IMR-90 (cell line): ENCODE measurements around the gene TSEN34. TPM values are rescaled to one million over a fixed set of nuclear protein-coding genes. Genes with fewer than 3 reads are reported as not detected.
A peak's percentile ranks its signal among the peaks of the same experiment; 100 is the strongest.

Experiments used
- ATAC-seq: fragments of 200-7000 bp; cut with Tn5 transposase; 2 replicates; pipeline ENCODE4 v1.9.1; 2020; ENCODE audit warnings: low read depth, mild to moderate bottlenecking, moderate library complexity
- BruUV-seq: library from RNA; stranded (reverse); fragments of 400-500 nt; replicated peaks from 2 replicates; lab custom pipeline; 2021; lab: Mats Ljungman, UMichigan
- CTCF ChIA-PET: fragments of 300-600 bp; formaldehyde crosslinking; extraction: SDS; loops from one replicate; lab custom pipeline; 2021; ENCODE audit warnings: antibody characterized with exemption; lab: Yijun Ruan, JAX
- POLR2A ChIA-PET: fragments of 300-600 bp; sonication (Branson Sonifier 250); formaldehyde crosslinking; loops from one replicate; lab custom pipeline; 2022; ENCODE audit warnings: antibody characterized with exemption; ENCODE audit not compliant: unreplicated experiment; lab: Charles Lee
- DNase-seq: peaks from one replicate; pipeline ENCODE4 v3.0.0; 2013
- H2AFZ ChIP-seq: replicated peaks from 2 replicates; pipeline ENCODE3; 2013; ENCODE audit warnings: low read length, mild to moderate bottlenecking; ENCODE audit not compliant: poor library complexity
- H2AK5ac ChIP-seq: 2 replicates; pipeline ENCODE4 v1.6.1; 2013; ENCODE audit warnings: low read depth, low read length, inconsistent platforms
- H2AK9ac ChIP-seq: replicated peaks from 2 replicates; pipeline ENCODE3; 2013; ENCODE audit warnings: mild to moderate bottlenecking, low read depth, low read length, moderate library complexity; ENCODE audit not compliant: poor library complexity
- H2BK120ac ChIP-seq: 2 replicates; pipeline ENCODE4 v1.6.1; 2013; ENCODE audit warnings: low read depth, low read length, inconsistent platforms
- H2BK15ac ChIP-seq: 3 replicates; pipeline ENCODE4 v1.6.1; 2013; ENCODE audit warnings: low read depth, low read length, inconsistent platforms
- H2BK20ac ChIP-seq: 2 replicates; pipeline ENCODE4 v1.6.1; 2013; ENCODE audit warnings: low read depth, mild to moderate bottlenecking, inconsistent platforms, low read length, moderate library complexity
- H2BK5ac ChIP-seq: 2 replicates; pipeline ENCODE4 v1.6.1; 2013; ENCODE audit warnings: mild to moderate bottlenecking, low read depth, low read length, inconsistent platforms; ENCODE audit not compliant: poor library complexity, severe bottlenecking
- H3K14ac ChIP-seq: replicated peaks from 2 replicates; pipeline ENCODE4 v1.6.1; 2013; ENCODE audit warnings: low read depth, low read length, inconsistent platforms
- H3K18ac ChIP-seq: 2 replicates; pipeline ENCODE4 v1.6.1; 2013; ENCODE audit warnings: low read depth, low read length, control low read depth
- H3K23ac ChIP-seq: 2 replicates; pipeline ENCODE4 v1.6.1; 2013; ENCODE audit warnings: low read depth, low read length, inconsistent platforms
- H3K27ac ChIP-seq: 2 replicates; pipeline ENCODE4 v1.5.1; 2013; ENCODE audit warnings: mild to moderate bottlenecking, control low read depth, low read length; ENCODE audit not compliant: insufficient read depth
- H3K27me3 ChIP-seq: 2 replicates; pipeline ENCODE4 v1.6.1; 2013; ENCODE audit warnings: low read length; ENCODE audit not compliant: control insufficient read depth, insufficient read depth
- H3K36me3 ChIP-seq: 2 replicates; pipeline ENCODE4 v1.6.1; 2013; ENCODE audit warnings: low read length, mixed read lengths; ENCODE audit not compliant: control insufficient read depth, insufficient read depth
- H3K4ac ChIP-seq: 2 replicates; pipeline ENCODE4 v1.6.1; 2013; ENCODE audit warnings: low read depth, low read length, inconsistent platforms
- H3K4me1 ChIP-seq: 2 replicates; pipeline ENCODE4 v1.6.1; 2013; ENCODE audit warnings: low read length, mixed read lengths; ENCODE audit not compliant: control insufficient read depth, insufficient read depth
- H3K4me2 ChIP-seq: 2 replicates; pipeline ENCODE4 v1.6.1; 2013; ENCODE audit warnings: low read depth, mild to moderate bottlenecking, control low read depth, low read length, moderate library complexity
- H3K4me3 ChIP-seq: 2 replicates; pipeline ENCODE4 v1.5.1; 2013; ENCODE audit warnings: low read depth, mild to moderate bottlenecking, control low read depth, low read length, moderate library complexity; ENCODE audit not compliant: insufficient read depth
- H3K56ac ChIP-seq: 2 replicates; pipeline ENCODE4 v1.6.1; 2013; ENCODE audit warnings: low read length, inconsistent platforms; ENCODE audit not compliant: insufficient read depth; ENCODE audit errors: extremely low read depth
- H3K79me1 ChIP-seq, 2 experiments: 2 replicates each; pipeline ENCODE4 v1.6.1; 2013; ENCODE audit warnings: low read length in 2 of 2, inconsistent platforms in 1 of 2, low read depth in 1 of 2
- H3K9ac ChIP-seq: 2 replicates; pipeline ENCODE4 v1.6.1; 2013; ENCODE audit warnings: low read depth, low read length, control low read depth
- H3K9me1 ChIP-seq: 2 replicates; pipeline ENCODE4 v1.6.1; 2013; ENCODE audit warnings: low read length, inconsistent platforms; ENCODE audit not compliant: insufficient read depth
- H3K9me3 ChIP-seq: 2 replicates; pipeline ENCODE4 v1.6.1; 2013; ENCODE audit warnings: low read length; ENCODE audit not compliant: control insufficient read depth, insufficient read depth
- H4K20me1 ChIP-seq: 2 replicates; pipeline ENCODE4 v1.6.1; 2013; ENCODE audit warnings: low read length, inconsistent platforms; ENCODE audit not compliant: insufficient read depth
- H4K5ac ChIP-seq: 2 replicates; pipeline ENCODE4 v1.6.1; 2013; ENCODE audit warnings: mild to moderate bottlenecking, low read depth, low read length, control low read depth
- H4K8ac ChIP-seq, 2 experiments: 2 replicates each; pipeline ENCODE4 v1.6.1; 2013; ENCODE audit warnings: low read depth in 2 of 2, low read length in 2 of 2, control low read depth in 1 of 2, inconsistent platforms in 1 of 2
- H4K91ac ChIP-seq: 2 replicates; pipeline ENCODE4 v1.6.1; 2013; ENCODE audit warnings: low read depth, low read length, inconsistent platforms; ENCODE audit not compliant: insufficient read depth
- ELK1 ChIP-seq: fragments of 150-350 bp; IDR thresholded peaks from 2 replicates; pipeline ENCODE4 v1.6.1; 2016; ENCODE audit warnings: low read depth, mild to moderate bottlenecking, low read length, moderate library complexity, borderline replicate concordance
- MXI1 ChIP-seq: IDR thresholded peaks from 2 replicates; pipeline ENCODE4 v1.6.1; 2012; ENCODE audit warnings: low read depth, mild to moderate bottlenecking, low read length, moderate library complexity, borderline replicate concordance
- POLR2A ChIP-seq: IDR thresholded peaks from 2 replicates; pipeline ENCODE4 v1.6.1; 2012; ENCODE audit warnings: mild to moderate bottlenecking, low read depth, low read length
- RFX5 ChIP-seq: IDR thresholded peaks from 2 replicates; pipeline ENCODE4 v1.8.0; 2012; ENCODE audit warnings: low read depth, mild to moderate bottlenecking, low read length, moderate library complexity
- WGBS, 2 experiments: methylation state at CpG; one replicate each; pipeline versions ENCODE4 v1.1.5 to v1.1.7; 2013; ENCODE audit warnings: missing lambda C conversion rate in 2 of 2; ENCODE audit not compliant: insufficient read length in 1 of 2; ENCODE audit errors: extremely low coverage in 2 of 2; 5-methylcytosine and 5-hydroxymethylcytosine counted together
- dilution Hi-C: fragments of 300-500 bp; cut with HindIII; formaldehyde crosslinking; loops from one replicate; pipeline ENCODE4 v1.14.3; 2018; ENCODE audit warnings: low sequenced_read_pairs; ENCODE audit not compliant: unreplicated experiment
- in situ Hi-C: fragments of 300-500 bp; cut with MboI; formaldehyde crosslinking; loops from 3 replicates; pipeline ENCODE4 v1.14.3; 2019; ENCODE audit warnings: low sequenced_read_pairs, inconsistent platforms, mixed read lengths
- intact Hi-C: fragments of 100-400 bp; cut with micrococcal nuclease; formaldehyde crosslinking; loops from 2 replicates; pipeline ENCODE4 v1.10.0; 2022
- polyA plus RNA-seq, 3 experiments: library from polyadenylated mRNA; depleted of rRNA; stranded (reverse); fragments of >200 nt; gene quantifications; 2 replicates each; pipeline ENCODE4 v1.2.3, GENCODE V29; 2012; ENCODE audit warnings: low replicate concordance in 1 of 3
- total RNA-seq: library from RNA; depleted of rRNA; stranded (reverse); fragments of >200 nt; gene quantifications from 2 replicates; pipeline ENCODE4 v1.2.3, GENCODE V29; 2012

TSEN34 gene
- total and polyA plus RNA-seq, 2 of the 4 experiments (the other 2 are of a cell fraction), result 32.1 to 69.4 TPM

GRCh38 chr19:54201172-54201701, 10.1 kb downstream of the TSEN34 start:
- no peaks in the 10 kb centered on the region for H3K9me3 ChIP-seq
- TF ChIP-seq POLR2A (no peak), MXI1 (peak; percentile 52; the same call in 1 of the 2 replicates), RFX5 (peak; percentile 61), ELK1 (no peak)
- intact Hi-C loops, result no loop called here
- peak overlapping the region; percentile 79; the same call in 1 of the 2 replicates for H3K23ac ChIP-seq
- ATAC-seq (no peak), DNase-seq (no peak)
- 0% methylated on average over 8 of the region's 28 CpGs; no CpG with 5 or more reads in 1 of the 2 experiments for WGBS, 2 experiments
- BruUV-seq, result TSS peak; percentile 70
- H3K4me2 ChIP-seq, result peak overlapping the region; percentile 87
- H3K36me3 ChIP-seq, result peaks cover 40% of the 10 kb centered on the region
- H2BK20ac ChIP-seq, result no peak overlapping the region
- POLR2A ChIA-PET, result interaction anchor here (0.8 to 2.0 kb wide), 5 partner anchors 9 to 64 kb away, joined by 3 to 10 read pairs (median 5); partner anchors contain the start of genes CNOT3, LENG1, MBOAT7 and TSEN34
- peak overlapping the region; percentile 97 for H2AFZ ChIP-seq
- dilution Hi-C loops, result no loop called here
- in situ Hi-C loops, result loop anchor here (10.0 kb wide), 1 partner anchor 254 kb away; no protein-coding TSS in a partner anchor
- H3K79me1 ChIP-seq, result peaks cover 5 to 55% of the 10 kb centered on the region in 2 experiments; a peak in 3 of 4 replicates
- H3K4me1 ChIP-seq, result peaks cover 7% of the 10 kb centered on the region
- peak overlapping the region; percentile 91 for H2AK9ac ChIP-seq
- peaks cover 55% of the 10 kb centered on the region for H4K20me1 ChIP-seq
- H3K4me3 ChIP-seq, result peak overlapping the region; percentile 53
- peak overlapping the region; percentile 86 for H3K9ac ChIP-seq
- no peak overlapping the region for H2BK15ac ChIP-seq
- H3K9me1 ChIP-seq, result peaks cover 9% of the 10 kb centered on the region
- H3K56ac ChIP-seq, result peak overlapping the region; percentile 82
- peak overlapping the region; percentile 92 for H3K27ac ChIP-seq
- H2BK5ac ChIP-seq, result peak overlapping the region; percentile 89
- peak overlapping the region; percentile 96 for H3K14ac ChIP-seq
- H4K8ac ChIP-seq, result peak overlapping the region; percentile 72 to 73; a peak in 2 of 4 replicates
- no peak overlapping the region for H2BK120ac ChIP-seq
- no peaks in the 10 kb centered on the region for H3K27me3 ChIP-seq
- no peak overlapping the region; the same call in 1 of the 2 replicates for H3K18ac ChIP-seq
- H2AK5ac ChIP-seq, result peak overlapping the region; percentile 91
- H4K91ac ChIP-seq, result peak overlapping the region; percentile 73
- H3K4ac ChIP-seq, result peak overlapping the region; percentile 75
- 0 out of 2 replicates have a peak overlapping the region, but pooled peaks have one; percentile 9 for H4K5ac ChIP-seq
- CTCF ChIA-PET, result no interaction called here
